ENCODE data around the gene ATF5. TPM values are rescaled to one million over a fixed set of nuclear protein-coding genes. Genes with fewer than 3 reads are reported as not detected.

ATF5 gene
- total RNA-seq (10 to 100 TPM in 1 of 2 donors, 1 to 10 TPM in 1; 7.0 to 31.3 TPM), polyA plus RNA-seq (10 to 100 TPM; 36.5 to 49.1 TPM)
- long read RNA-seq, donor 1, transcript ATF5-201 (3 exons, 2,069 nt) = major isoform, 8 of 14 reads
- long read RNA-seq, donor 1, partial matches to known transcripts = 5 of 14 reads
- long read RNA-seq, donor 1, other reads (novel, unspliced or antisense) = 0 of 14 reads
- long read RNA-seq, donor 2, partial matches to known transcripts = 0 of 3 reads
- long read RNA-seq, donor 2, other reads (novel, unspliced or antisense) = 0 of 3 reads
- long read RNA-seq, donor 3, partial matches to known transcripts = 0 of 4 reads
- long read RNA-seq, donor 3, other reads (novel, unspliced or antisense) = 0 of 4 reads
- long read RNA-seq, donor 4, partial matches to known transcripts = 0 of 2 reads
- long read RNA-seq, donor 4, other reads (novel, unspliced or antisense) = 0 of 2 reads
- long read RNA-seq, donor 5, transcript ATF5-201 (3 exons, 2,069 nt) = major isoform, 9 of 55 reads
- long read RNA-seq, donor 5, partial matches to known transcripts = 31 of 55 reads
- long read RNA-seq, donor 5, other reads (novel, unspliced or antisense) = 11 of 55 reads

- peak; percentile 67 for ATAC-seq (ENCODE audit: insufficient read depth, low FRiP score)
- TF ChIP-seq CTCF (IDR thresholded peaks at IDR 0.05; ENCODE audit: control extremely low read depth, extremely low read depth) = no peak
- peaks cover 0 to 25% (median 14%) of the 10 kb centered on the region in 4 donors for H3K36me3 ChIP-seq (ENCODE audit: control insufficient read depth in 4 of 4, insufficient read depth in 4 of 4, low read length in 4 of 4)
These were observed at the start of gene ATF5, which contains the start of gene NUP62 for GRCh38 chr19:49929121-49929610. TSS of gene ATF5 (plus strand) at chr19:49929205. CDS start at chr19:49930851, 1,646 bp downstream. TSS of gene NUP62 (minus strand) at chr19:49929504. CDS start at chr19:49909807, 19,697 bp downstream.

GRCh38 chr19:49879243-49879963 is 49.6 kb upstream of the ATF5 start:
- WGBS, 2 donors = 93 to 97% methylated on average over 12 of the region's 12 CpGs
- H3K27me3 ChIP-seq (ENCODE audit: control insufficient read depth in 3 of 3, insufficient read depth in 3 of 3, low read length in 2 of 3) = no peaks in the 10 kb centered on the region
- H3K27ac ChIP-seq (ENCODE audit: low read depth in 1 of 2, low read length in 1 of 2) = no peak overlapping the region
- peaks cover 17 to 51% (median 44%) of the 10 kb centered on the region in 4 donors for H3K36me3 ChIP-seq (ENCODE audit: control insufficient read depth in 4 of 4, insufficient read depth in 4 of 4, low read length in 4 of 4)
- H3K4me1 ChIP-seq (ENCODE audit: control insufficient read depth in 5 of 5, insufficient read depth in 5 of 5, low read length in 5 of 5) = peaks cover 0 to 18% (median 7%) of the 10 kb centered on the region in 5 donors
- H3K9ac ChIP-seq (ENCODE audit: insufficient read depth in 1 of 2, low read length in 2 of 2) = no peak overlapping the region
- no peak overlapping the region for H3K4me3 ChIP-seq
- ATAC-seq (ENCODE audit: insufficient read depth, low FRiP score) (no peak), DNase-seq (no peak)
- TF ChIP-seq CTCF (IDR thresholded peaks at IDR 0.05; ENCODE audit: control extremely low read depth, extremely low read depth) = no peak
- peaks cover 0 to 2% (median 0%) of the 10 kb centered on the region in 4 donors for H3K9me3 ChIP-seq (ENCODE audit: control insufficient read depth in 4 of 4, insufficient read depth in 3 of 4, low read length in 3 of 4)

More at GRCh38 chr19:49929121-49929610, at the start of gene ATF5, which contains the start of gene NUP62:
- Histone ChIP-seq H3K4me3 (peak within 1 kb of the TSS; percentile 93), H3K4me1 (ENCODE audit: control insufficient read depth in 5 of 5, insufficient read depth in 5 of 5, low read length in 5 of 5) (peaks cover 0 to 16% (median 11%) of the 10 kb centered on the region in 5 donors), H3K9ac (ENCODE audit: insufficient read depth in 1 of 2, low read length in 2 of 2) (peak within 1 kb of the TSS; percentile 33 to 82), H3K27me3 (ENCODE audit: control insufficient read depth in 3 of 3, insufficient read depth in 3 of 3, low read length in 2 of 3) (no peaks in the 10 kb centered on the region), H3K9me3 (ENCODE audit: control insufficient read depth in 4 of 4, insufficient read depth in 3 of 4, low read length in 3 of 4) (no peaks in the 10 kb centered on the region), H3K27ac (ENCODE audit: low read depth in 1 of 2, low read length in 1 of 2) (peak within 1 kb of the TSS; percentile 88 to 90)
- peak in 2 of 3 donors; percentile 67 to 94 for DNase-seq
- 1% methylated on average over 38 to 48 of the region's 48 CpGs for WGBS, 2 donors

- peaks cover 17 to 54% (median 48%) of the 10 kb centered on the region in 4 donors for H3K36me3 ChIP-seq (ENCODE audit: control insufficient read depth in 4 of 4, insufficient read depth in 4 of 4, low read length in 4 of 4)
- no peaks in the 10 kb centered on the region for H3K27me3 ChIP-seq (ENCODE audit: control insufficient read depth in 3 of 3, insufficient read depth in 3 of 3, low read length in 2 of 3)
- peaks cover 0 to 2% (median 0%) of the 10 kb centered on the region in 4 donors for H3K9me3 ChIP-seq (ENCODE audit: control insufficient read depth in 4 of 4, insufficient read depth in 3 of 4, low read length in 3 of 4)
- DNase-seq = no peak
- no peak overlapping the region for H3K27ac ChIP-seq (ENCODE audit: low read depth in 1 of 2, low read length in 1 of 2)
- no peak for TF ChIP-seq CTCF (IDR thresholded peaks at IDR 0.05; ENCODE audit: control extremely low read depth, extremely low read depth)
- no peak overlapping the region for H3K9ac ChIP-seq (ENCODE audit: insufficient read depth in 1 of 2, low read length in 2 of 2)
- no peak overlapping the region for H3K4me3 ChIP-seq
- H3K4me1 ChIP-seq (ENCODE audit: control insufficient read depth in 5 of 5, insufficient read depth in 5 of 5, low read length in 5 of 5) = peaks cover 0 to 16% (median 6%) of the 10 kb centered on the region in 5 donors
- 96 to 97% methylated on average over 10 of the region's 10 CpGs for WGBS, 2 donors
- no peak for ATAC-seq (ENCODE audit: insufficient read depth, low FRiP score)
These were observed 48.7 kb upstream of the ATF5 start for GRCh38 chr19:49880162-49880869.

Measured in lung (tissue), 16 donors.